Mesothelial cell of epicardium (in vitro differentiated cells): ENCODE data around the gene MOB3C. TPM values are rescaled to one million over a fixed set of nuclear protein-coding genes. Genes with fewer than 3 reads are reported as not detected.
"Not testable (repeated sequence)": the region's sequence is repeated elsewhere in the genome, so short reads cannot be mapped to it uniquely, and the experiment has no call there.

Source experiments
- DNase-seq, 2 experiments: peaks; one replicate each; pipeline ENCODE4 v3.0.0; 2021; ENCODE audit warnings: low spot score in 2 of 2; ENCODE audit not compliant: unreplicated experiment in 2 of 2
- H3K27ac Mint-ChIP-seq: 2 replicates; pipeline ENCODE4 v1.8.0; 2021; ENCODE audit warnings: mixed read lengths
- H3K27me3 Mint-ChIP-seq: 2 replicates; pipeline ENCODE4 v1.8.0; 2021; ENCODE audit warnings: low read depth, mixed read lengths
- H3K36me3 Mint-ChIP-seq: 2 replicates; pipeline ENCODE4 v1.8.0; 2021; ENCODE audit warnings: mixed read lengths
- H3K4me1 Mint-ChIP-seq: 2 replicates; pipeline ENCODE4 v1.8.0; 2021; ENCODE audit warnings: mixed read lengths
- H3K4me3 Mint-ChIP-seq: 2 replicates; pipeline ENCODE4 v1.8.0; 2021; ENCODE audit warnings: mild to moderate bottlenecking, moderate library complexity, mixed read lengths
- H3K9me3 Mint-ChIP-seq: 2 replicates; pipeline ENCODE4 v1.8.0; 2021; ENCODE audit warnings: mixed read lengths
- CTCF ChIP-seq: fragments of 200-600 bp; sonication (generic); IDR thresholded peaks from one replicate; pipeline ENCODE4 v1.5.0; 2021; ENCODE audit warnings: antibody characterized with exemption; ENCODE audit not compliant: unreplicated experiment
- total RNA-seq: library from RNA; stranded (reverse); gene quantifications from 3 replicates; pipeline ENCODE4 v1.2.1, GENCODE V29; 2021

MOB3C gene
- total RNA-seq, 1 donor from 2014 or later = 11.0 TPM

DNA sequence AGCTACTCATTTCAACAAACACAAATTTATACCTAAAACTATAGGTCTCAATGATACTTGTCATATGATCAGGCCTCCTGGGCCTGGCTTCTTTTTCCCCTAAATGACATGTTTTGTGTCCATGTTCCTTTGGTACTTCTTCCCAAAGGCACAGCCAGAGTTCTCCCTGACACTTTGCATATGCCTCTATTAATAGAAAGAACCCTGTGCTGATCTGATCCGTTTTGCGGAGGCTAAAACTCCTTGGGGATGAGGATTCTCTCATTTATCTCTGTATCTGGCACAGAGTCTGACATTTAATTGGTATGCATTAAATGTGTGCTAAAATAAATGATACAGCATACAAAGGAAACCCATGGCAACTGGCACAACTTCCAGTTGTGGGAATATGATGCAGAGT lies 40.0 kb upstream of the MOB3C start:
- no peak for TF ChIP-seq CTCF
- DNase-seq = no peak
- Mint-ChIP-seq H3K27me3 (no peaks in the 10 kb centered on the region), H3K9me3 (peaks cover 6% of the 10 kb centered on the region), H3K36me3 (peaks cover 27% of the 10 kb centered on the region), H3K4me3 (no peak overlapping the region), H3K27ac (no peak overlapping the region), H3K4me1 (peaks cover 19% of the 10 kb centered on the region)

DNA sequence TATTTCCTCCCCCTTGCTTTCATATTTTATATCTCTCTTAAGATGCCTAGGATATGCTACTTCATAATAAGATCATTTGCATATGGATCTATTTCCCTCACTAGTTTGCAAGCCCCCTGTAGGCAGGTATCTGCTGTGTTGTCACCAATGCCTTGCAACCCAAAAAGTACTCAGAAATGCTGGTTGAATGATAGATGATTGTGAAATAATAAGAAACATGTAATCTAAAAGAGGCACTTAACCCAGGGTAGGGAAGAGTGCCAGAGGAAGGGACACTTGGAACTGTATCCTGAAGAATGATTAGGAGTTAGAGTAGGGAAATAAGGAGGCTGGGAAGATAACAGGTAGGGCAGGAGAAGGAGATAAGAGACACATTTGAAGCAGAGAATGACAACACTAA lies 39.2 kb upstream of the MOB3C start:
- DNase-seq = no peak
- Mint-ChIP-seq H3K36me3 (peaks cover 27% of the 10 kb centered on the region), H3K4me1 (peaks cover 19% of the 10 kb centered on the region), H3K9me3 (peaks cover 6% of the 10 kb centered on the region), H3K27me3 (no peaks in the 10 kb centered on the region), H3K4me3 (no peak overlapping the region), H3K27ac (no peak overlapping the region)
- TF ChIP-seq CTCF = no peak

DNA sequence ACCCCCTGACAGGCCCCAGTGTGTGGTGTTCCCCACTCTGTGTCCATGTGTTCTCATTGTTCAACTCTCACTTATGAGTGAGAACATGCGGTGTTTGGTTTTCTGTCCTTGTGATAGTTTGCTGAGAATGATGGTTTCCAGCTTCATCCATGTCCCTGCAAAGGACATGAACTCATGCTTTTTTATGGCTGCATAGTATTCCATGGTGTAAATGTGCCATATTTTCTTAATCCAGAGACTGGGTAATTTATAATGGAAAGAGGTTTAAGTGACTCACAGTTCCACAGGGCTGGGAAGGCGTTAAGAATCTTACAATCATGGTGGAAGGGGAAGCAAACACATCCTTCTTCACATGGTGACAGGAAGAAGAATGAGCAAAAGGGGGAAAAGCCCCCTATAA lies 38.1 kb upstream of the MOB3C start:
- H3K27me3 Mint-ChIP-seq, H3K4me3 Mint-ChIP-seq, H3K27ac Mint-ChIP-seq, DNase-seq: not testable (repeated sequence)
- Mint-ChIP-seq H3K36me3 (peaks cover 37% of the 10 kb centered on the region), H3K4me1 (peaks cover 19% of the 10 kb centered on the region), H3K9me3 (peaks cover 16% of the 10 kb centered on the region)

DNA sequence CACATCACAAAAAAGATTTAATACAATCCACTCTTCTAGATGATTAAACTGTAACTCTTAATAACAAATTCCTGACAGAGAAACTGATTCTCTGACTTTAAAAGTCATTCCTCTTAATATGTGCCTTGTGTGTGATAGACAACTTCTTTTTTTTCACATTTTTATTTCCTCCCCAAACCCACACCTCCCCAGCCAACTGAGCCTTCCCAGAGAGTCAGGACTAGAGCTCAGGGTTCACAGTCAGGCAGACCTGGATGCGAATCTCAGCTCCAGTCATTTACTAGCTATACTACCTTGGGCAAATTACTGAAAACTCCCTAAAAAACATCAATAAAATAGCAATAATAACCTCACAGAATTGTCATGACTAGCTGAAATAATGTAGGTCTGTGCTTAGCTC lies 37.4 kb upstream of the MOB3C start:
- Mint-ChIP-seq H3K36me3 (peaks cover 42% of the 10 kb centered on the region), H3K27ac (peak overlapping the region; percentile 73), H3K4me3 (no peak overlapping the region)

GRCh38 chr1:46653405-46653958 lies 36.9 kb upstream of the MOB3C start:
- no peaks in the 10 kb centered on the region for H3K27me3 Mint-ChIP-seq

More for the DNA sequence above, 37.4 kb upstream of the MOB3C start:
- no peaks in the 10 kb centered on the region for H3K27me3 Mint-ChIP-seq
- H3K4me1 Mint-ChIP-seq = peaks cover 19% of the 10 kb centered on the region
- no peak for DNase-seq
- peaks cover 20% of the 10 kb centered on the region for H3K9me3 Mint-ChIP-seq
- TF ChIP-seq CTCF = no peak

More at GRCh38 chr1:46653405-46653958, 36.9 kb upstream of the MOB3C start:
- Mint-ChIP-seq H3K9me3 (peaks cover 20% of the 10 kb centered on the region), H3K4me1 (peaks cover 19% of the 10 kb centered on the region), H3K27ac (peak overlapping the region; percentile 73), H3K36me3 (peaks cover 42% of the 10 kb centered on the region), H3K4me3 (no peak overlapping the region)
- no peak for TF ChIP-seq CTCF
- DNase-seq = no peak
